Hepatocyte (in vitro differentiated cells): ENCODE results near the gene APBB2. TPM values are rescaled to one million over a fixed set of nuclear protein-coding genes. Genes with fewer than 3 reads are reported as not detected.

Experiments
- DNase-seq: peaks from one replicate; pipeline ENCODE4 v3.0.0-alpha.2; 2016; ENCODE audit warnings: low spot score
- H2AFZ ChIP-seq: fragments of 200-600 bp; sonication (generic); 2 replicates; pipeline ENCODE4 v1.6.0; 2016; ENCODE audit warnings: antibody characterized with exemption, mild to moderate bottlenecking
- H3K27ac ChIP-seq: fragments of 200-600 bp; sonication (generic); 2 replicates; pipeline ENCODE4 v1.5.1; 2016; ENCODE audit warnings: mild to moderate bottlenecking
- H3K27me3 ChIP-seq: fragments of 200-600 bp; sonication (generic); 2 replicates; pipeline ENCODE4 v1.6.1; 2016
- H3K36me3 ChIP-seq: fragments of 200-600 bp; sonication (generic); replicated peaks from 2 replicates; pipeline ENCODE4 v1.5.1; 2016; ENCODE audit warnings: low read depth; ENCODE audit not compliant: insufficient read depth
- H3K4me1 ChIP-seq: fragments of 200-600 bp; sonication (generic); 2 replicates; pipeline ENCODE4 v1.5.1; 2016; ENCODE audit warnings: mild to moderate bottlenecking, moderate library complexity; ENCODE audit not compliant: insufficient read depth
- H3K4me2 ChIP-seq: fragments of 200-600 bp; sonication (generic); 2 replicates; pipeline ENCODE4 v1.6.0; 2016
- H3K4me3 ChIP-seq: fragments of 200-600 bp; sonication (generic); 2 replicates; pipeline ENCODE4 v1.5.1; 2016; ENCODE audit warnings: mild to moderate bottlenecking
- H3K79me2 ChIP-seq: fragments of 200-600 bp; sonication (generic); 2 replicates; pipeline ENCODE4 v1.6.0; 2017; ENCODE audit warnings: mild to moderate bottlenecking
- H3K9me2 ChIP-seq: fragments of 200-600 bp; sonication (generic); replicated peaks from 2 replicates; pipeline ENCODE4 v1.6.0; 2017; ENCODE audit warnings: mild to moderate bottlenecking; ENCODE audit not compliant: insufficient read depth
- H3K9me3 ChIP-seq: fragments of 200-600 bp; sonication (generic); 2 replicates; pipeline ENCODE4 v1.5.1; 2016; ENCODE audit warnings: low read depth, mild to moderate bottlenecking
- H4K20me1 ChIP-seq: fragments of 200-600 bp; sonication (generic); 2 replicates; pipeline ENCODE4 v1.6.0; 2016; ENCODE audit warnings: mild to moderate bottlenecking; ENCODE audit not compliant: insufficient read depth, poor library complexity, severe bottlenecking
- EZH2 ChIP-seq: fragments of 200-600 bp; sonication (generic); IDR thresholded peaks from 2 replicates; pipeline ENCODE4 v1.6.1; 2016; ENCODE audit warnings: antibody characterized with exemption, mild to moderate bottlenecking, borderline replicate concordance
- EZH2phosphoT487 ChIP-seq: fragments of 200-600 bp; sonication (generic); IDR thresholded peaks from one replicate; pipeline ENCODE4 v1.6.1; 2018; ENCODE audit warnings: antibody characterized with exemption, mild to moderate bottlenecking, low read depth, moderate library complexity; ENCODE audit not compliant: unreplicated experiment, severe bottlenecking
- WGBS: methylation state at CpG from one replicate; pipeline ENCODE4 v1.1.6; 2016; ENCODE audit warnings: low lambda C conversion rate; ENCODE audit errors: missing lambda C conversion rate; 5-methylcytosine and 5-hydroxymethylcytosine counted together
- polyA plus RNA-seq: library from polyadenylated mRNA; unstranded; fragments of >200 nt; fragmentation: Nextera tagmentation; extraction: Ambion mirVana; gene quantifications from 2 replicates; pipeline ENCODE4 v1.2.1, GENCODE V29; 2016
- total RNA-seq: library from RNA; depleted of rRNA; stranded (reverse); fragments of >200 nt; gene quantifications from 2 replicates; pipeline ENCODE4 v1.2.3, GENCODE V29; 2014
- TF ChIP-seq, protein P1 (sequence below): fragments of 200-600 bp; sonication (generic); IDR thresholded peaks from 2 replicates; pipeline ENCODE4 v1.5.1; 2016; ENCODE audit warnings: antibody characterized with exemption, mild to moderate bottlenecking; ENCODE audit not compliant: poor library complexity

The APBB2 gene
- total and polyA plus RNA-seq, 2 experiments from 2014 or later: 23.4 to 47.5 TPM

DNA sequence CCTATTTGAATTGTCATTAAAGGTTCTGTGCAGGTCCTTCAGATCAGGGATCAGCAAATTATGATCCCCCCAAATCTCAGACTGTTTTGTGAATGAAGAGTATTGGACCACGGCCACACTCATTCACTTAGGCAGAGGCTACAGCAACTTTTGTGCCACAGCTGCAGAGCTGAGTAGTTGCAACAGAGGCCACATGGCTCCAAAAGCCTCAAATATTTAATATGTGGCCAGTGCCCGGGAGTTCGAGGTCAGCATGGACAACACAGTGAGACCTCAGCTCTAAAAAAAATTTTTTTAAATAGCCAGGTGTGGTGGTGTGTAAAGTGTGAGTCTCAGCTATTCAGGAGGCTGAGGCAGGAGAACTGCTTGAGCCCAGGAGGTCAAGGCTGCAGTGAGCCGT is 363.8 kb downstream of the APBB2 start:
- no peak overlapping the region for H2AFZ ChIP-seq
- H3K79me2 ChIP-seq: no peaks in the 10 kb centered on the region
- WGBS: 90% methylated on average over 4 of the region's 4 CpGs
- H3K9me2 ChIP-seq: no peaks in the 10 kb centered on the region
- no peak overlapping the region for H3K4me3 ChIP-seq
- no peak for DNase-seq
- H3K36me3 ChIP-seq: no peaks in the 10 kb centered on the region
- no peak for TF ChIP-seq EZH2phosphoT487
- H3K4me1 ChIP-seq: no peaks in the 10 kb centered on the region
- H3K27ac ChIP-seq: no peak overlapping the region
- H3K4me2 ChIP-seq: no peak overlapping the region
- no peaks in the 10 kb centered on the region for H3K9me3 ChIP-seq
- H4K20me1 ChIP-seq: no peaks in the 10 kb centered on the region
- no peaks in the 10 kb centered on the region for H3K27me3 ChIP-seq

DNA sequence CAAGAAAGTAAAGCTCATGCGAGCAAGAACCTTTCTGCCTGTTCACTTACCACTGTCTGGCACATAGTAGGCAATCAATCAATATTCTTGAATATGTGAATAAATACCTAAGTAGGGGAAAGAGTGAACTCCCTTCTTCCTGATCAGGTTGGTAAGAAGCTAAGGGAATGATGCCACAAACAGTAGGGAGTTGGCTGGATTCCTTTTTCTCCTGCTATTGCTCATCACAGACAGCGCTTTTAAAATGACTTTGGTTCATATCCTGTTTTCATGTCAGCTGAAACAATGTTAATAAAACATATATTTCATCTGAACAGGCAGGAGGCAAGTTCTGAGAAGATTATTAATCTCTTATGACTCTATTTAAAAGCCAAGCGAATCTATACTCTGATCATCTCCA is 365.4 kb downstream of the APBB2 start:
- Histone ChIP-seq H3K27me3 (no peaks in the 10 kb centered on the region), H3K4me2 (no peak overlapping the region), H3K4me1 (no peaks in the 10 kb centered on the region), H3K9me3 (no peaks in the 10 kb centered on the region), H3K36me3 (no peaks in the 10 kb centered on the region), H2AFZ (no peak overlapping the region), H3K79me2 (no peaks in the 10 kb centered on the region), H3K4me3 (no peak overlapping the region), H3K27ac (no peak overlapping the region), H4K20me1 (no peaks in the 10 kb centered on the region), H3K9me2 (no peaks in the 10 kb centered on the region)
- 92% methylated on average over 3 of the region's 3 CpGs for WGBS
- DNase-seq: no peak
- TF ChIP-seq EZH2phosphoT487: no peak
- TF ChIP-seq, protein P1, sequence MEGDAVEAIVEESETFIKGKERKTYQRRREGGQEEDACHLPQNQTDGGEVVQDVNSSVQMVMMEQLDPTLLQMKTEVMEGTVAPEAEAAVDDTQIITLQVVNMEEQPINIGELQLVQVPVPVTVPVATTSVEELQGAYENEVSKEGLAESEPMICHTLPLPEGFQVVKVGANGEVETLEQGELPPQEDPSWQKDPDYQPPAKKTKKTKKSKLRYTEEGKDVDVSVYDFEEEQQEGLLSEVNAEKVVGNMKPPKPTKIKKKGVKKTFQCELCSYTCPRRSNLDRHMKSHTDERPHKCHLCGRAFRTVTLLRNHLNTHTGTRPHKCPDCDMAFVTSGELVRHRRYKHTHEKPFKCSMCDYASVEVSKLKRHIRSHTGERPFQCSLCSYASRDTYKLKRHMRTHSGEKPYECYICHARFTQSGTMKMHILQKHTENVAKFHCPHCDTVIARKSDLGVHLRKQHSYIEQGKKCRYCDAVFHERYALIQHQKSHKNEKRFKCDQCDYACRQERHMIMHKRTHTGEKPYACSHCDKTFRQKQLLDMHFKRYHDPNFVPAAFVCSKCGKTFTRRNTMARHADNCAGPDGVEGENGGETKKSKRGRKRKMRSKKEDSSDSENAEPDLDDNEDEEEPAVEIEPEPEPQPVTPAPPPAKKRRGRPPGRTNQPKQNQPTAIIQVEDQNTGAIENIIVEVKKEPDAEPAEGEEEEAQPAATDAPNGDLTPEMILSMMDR: no peak
- no peak for TF ChIP-seq EZH2

DNA sequence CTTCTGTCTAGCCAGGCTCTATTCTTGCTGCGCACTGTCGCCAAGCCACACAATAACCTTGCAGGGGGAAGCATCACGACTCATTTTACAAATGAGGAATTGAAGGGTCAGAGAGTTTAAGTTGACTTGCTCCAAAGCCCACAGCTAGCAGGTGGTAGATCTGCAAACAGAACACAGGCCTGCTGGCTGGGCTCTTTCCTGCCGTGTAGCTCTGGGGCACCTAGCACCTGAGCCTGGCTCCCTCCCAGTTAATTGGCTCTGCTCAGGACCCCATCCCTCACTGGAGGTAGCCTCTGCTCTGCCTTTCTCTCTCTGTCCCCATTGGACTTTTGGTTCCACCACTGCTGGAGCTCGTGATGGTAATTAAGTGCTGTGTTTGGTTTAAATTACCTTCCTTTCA is 366.1 kb downstream of the APBB2 start:
- Histone ChIP-seq H3K4me3 (no peak overlapping the region), H3K9me3 (no peaks in the 10 kb centered on the region), H2AFZ (no peak overlapping the region), H4K20me1 (no peaks in the 10 kb centered on the region), H3K4me2 (no peak overlapping the region), H3K36me3 (no peaks in the 10 kb centered on the region), H3K9me2 (no peaks in the 10 kb centered on the region), H3K79me2 (no peaks in the 10 kb centered on the region), H3K27ac (no peak overlapping the region), H3K27me3 (no peaks in the 10 kb centered on the region), H3K4me1 (no peaks in the 10 kb centered on the region)
- DNase-seq: no peak
- WGBS: 70% methylated on average over 5 of the region's 5 CpGs
- TF ChIP-seq, protein P1: no peak
- no peak for TF ChIP-seq EZH2phosphoT487
- TF ChIP-seq EZH2: no peak

DNA sequence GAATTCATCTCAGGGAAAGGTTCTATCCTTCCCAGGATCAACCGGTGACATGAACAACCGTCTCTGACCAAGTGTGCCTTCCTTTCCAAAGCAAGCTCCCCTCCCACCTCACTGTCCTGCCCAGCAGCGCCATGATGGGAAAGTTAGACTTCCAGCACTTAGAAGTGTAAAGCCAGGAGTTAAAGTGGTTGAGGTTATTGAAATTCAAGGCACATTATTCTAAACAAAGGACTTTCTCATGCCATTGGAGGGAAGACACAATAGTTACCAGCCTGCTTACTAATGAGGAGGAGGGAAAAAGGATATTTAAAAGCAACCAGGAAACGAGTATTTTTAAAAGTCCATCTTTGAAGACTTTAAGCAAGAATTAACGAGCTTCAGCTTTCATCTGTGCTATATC is 367.8 kb downstream of the APBB2 start:
- Histone ChIP-seq H3K4me1 (no peaks in the 10 kb centered on the region), H4K20me1 (no peaks in the 10 kb centered on the region), H3K4me2 (no peak overlapping the region), H3K4me3 (no peak overlapping the region), H3K36me3 (no peaks in the 10 kb centered on the region), H3K9me3 (no peaks in the 10 kb centered on the region), H3K27ac (no peak overlapping the region), H2AFZ (no peak overlapping the region), H3K9me2 (no peaks in the 10 kb centered on the region), H3K79me2 (no peaks in the 10 kb centered on the region), H3K27me3 (no peaks in the 10 kb centered on the region)
- TF ChIP-seq EZH2phosphoT487 (no peak), EZH2 (no peak)
- TF ChIP-seq, protein P1: no peak
- WGBS: 94% methylated on average over 5 of the region's 5 CpGs
- no peak for DNase-seq
